OCI-LY1 (cell line): Measurements from ENCODE around the gene CADM1.

Experiments used
- EZH2 ChIP-seq: fragments of 200-600 bp; sonication (generic), shearing (Covaris generic); IDR thresholded peaks from 2 replicates; pipeline ENCODE4 v1.8.0; 2017; ENCODE audit warnings: borderline replicate concordance, mixed run types, mild to moderate bottlenecking, antibody characterized with exemption, low read length, moderate library complexity, mixed read lengths
- TF ChIP-seq, protein P1 (sequence below): fragments of 200-600 bp; sonication (generic), shearing (Covaris generic); IDR thresholded peaks from 2 replicates; pipeline ENCODE4 v1.5.1; 2017; ENCODE audit warnings: mild to moderate bottlenecking, antibody characterized with exemption, low read length, moderate library complexity, mixed read lengths

DNA sequence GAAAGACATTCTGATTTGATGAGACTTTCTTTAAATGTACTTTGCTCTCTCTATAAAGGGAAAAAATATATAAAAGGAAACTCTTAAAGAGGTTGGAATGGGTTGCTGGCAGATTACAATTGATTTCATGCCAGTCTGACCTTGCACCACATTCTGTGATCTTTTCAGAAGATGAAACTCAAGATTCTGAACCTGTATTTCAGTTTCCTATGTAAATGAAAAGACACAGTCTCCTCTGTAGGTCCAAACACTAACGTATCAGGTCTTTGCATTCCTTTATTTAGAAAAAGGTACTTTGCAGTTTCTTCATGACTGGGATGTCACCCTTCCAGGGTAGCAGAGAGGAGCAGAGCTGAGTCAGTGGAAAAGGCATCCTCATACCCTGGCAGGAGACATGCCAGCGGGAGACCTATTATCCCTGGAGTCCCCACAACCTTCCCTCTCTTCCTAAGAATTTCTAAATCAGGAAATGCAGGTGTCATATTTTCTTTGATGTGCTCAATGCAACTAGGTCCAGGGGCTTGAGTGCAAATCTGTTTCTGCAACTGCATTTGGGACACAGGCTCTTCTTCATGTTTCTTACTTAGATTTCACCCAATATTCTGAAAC, 282.6 kb downstream of the CADM1 start:
- TF ChIP-seq, protein P1, sequence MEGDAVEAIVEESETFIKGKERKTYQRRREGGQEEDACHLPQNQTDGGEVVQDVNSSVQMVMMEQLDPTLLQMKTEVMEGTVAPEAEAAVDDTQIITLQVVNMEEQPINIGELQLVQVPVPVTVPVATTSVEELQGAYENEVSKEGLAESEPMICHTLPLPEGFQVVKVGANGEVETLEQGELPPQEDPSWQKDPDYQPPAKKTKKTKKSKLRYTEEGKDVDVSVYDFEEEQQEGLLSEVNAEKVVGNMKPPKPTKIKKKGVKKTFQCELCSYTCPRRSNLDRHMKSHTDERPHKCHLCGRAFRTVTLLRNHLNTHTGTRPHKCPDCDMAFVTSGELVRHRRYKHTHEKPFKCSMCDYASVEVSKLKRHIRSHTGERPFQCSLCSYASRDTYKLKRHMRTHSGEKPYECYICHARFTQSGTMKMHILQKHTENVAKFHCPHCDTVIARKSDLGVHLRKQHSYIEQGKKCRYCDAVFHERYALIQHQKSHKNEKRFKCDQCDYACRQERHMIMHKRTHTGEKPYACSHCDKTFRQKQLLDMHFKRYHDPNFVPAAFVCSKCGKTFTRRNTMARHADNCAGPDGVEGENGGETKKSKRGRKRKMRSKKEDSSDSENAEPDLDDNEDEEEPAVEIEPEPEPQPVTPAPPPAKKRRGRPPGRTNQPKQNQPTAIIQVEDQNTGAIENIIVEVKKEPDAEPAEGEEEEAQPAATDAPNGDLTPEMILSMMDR: no peak
- no peak for TF ChIP-seq EZH2
